B cell (primary cell): ENCODE data around the gene LYRM2. TPM values are rescaled to one million over a fixed set of nuclear protein-coding genes. Genes with fewer than 3 reads are reported as not detected.

Source experiments
- ATAC-seq: fragments of 200-7000 bp; cut with Tn5 transposase; one replicate; pipeline ENCODE4 v1.10.0; 2021; ENCODE audit warnings: low read depth, mild to moderate bottlenecking, moderate number of reproducible peaks, moderate library complexity
- CTCF ChIA-PET: fragments of 350-600 bp; sonication (Branson Sonifier 250); formaldehyde crosslinking; loops from one replicate; lab custom pipeline; 2021; ENCODE audit warnings: antibody characterized with exemption, inconsistent platforms; lab: Charles Lee
- POLR2A ChIA-PET: fragments of 350-600 bp; sonication (Branson Sonifier 250); formaldehyde crosslinking; loops from one replicate; lab custom pipeline; 2021; ENCODE audit warnings: antibody characterized with exemption; lab: Charles Lee
- DNase-seq: peaks from one replicate; pipeline ENCODE4 v3.0.0; 2013
- H2AFZ ChIP-seq: 2 replicates; pipeline ENCODE4 v1.6.1; 2012; ENCODE audit warnings: mild to moderate bottlenecking, low read depth, low read length; ENCODE audit not compliant: insufficient read depth, poor library complexity, severe bottlenecking
- H3K27ac ChIP-seq, 2 donors: 1 replicate in 1 of 2; 2 replicates in 1 of 2; pipeline ENCODE4 v1.5.1; 2012 to 2013; ENCODE audit warnings: low read length in 2 of 2, mild to moderate bottlenecking in 2 of 2, moderate library complexity in 1 of 2
- H3K27me3 ChIP-seq, 4 experiments: fragments of 200-600 bp in 1 of 4; sonication (generic) in 1 of 4; replicated peaks in 1 of 4; 1 replicate in 2 of 4; 2 replicates in 2 of 4; pipeline versions ENCODE4 v1.6.1 to v1.7.0; 2013 to 2016; ENCODE audit warnings: low read length in 3 of 4, mild to moderate bottlenecking in 2 of 4, mixed read lengths in 1 of 4, moderate library complexity in 1 of 4; ENCODE audit not compliant: insufficient read depth in 4 of 4, control insufficient read depth in 3 of 4; ENCODE audit errors: control extremely low read depth in 1 of 4
- H3K36me3 ChIP-seq, 2 experiments: replicated peaks in 1 of 2; 1 replicate in 1 of 2; 2 replicates in 1 of 2; pipeline versions ENCODE4 v1.6.1 to v1.7.1; 2013; ENCODE audit warnings: low read length in 1 of 2; ENCODE audit not compliant: insufficient read depth in 2 of 2, control insufficient read depth in 1 of 2; ENCODE audit errors: control extremely low read depth in 1 of 2, extremely low read depth in 1 of 2
- H3K4me1 ChIP-seq, 2 donors: fragments of 200-600 bp in 1 of 2; sonication (generic) in 1 of 2; 1 replicate in 1 of 2; 2 replicates in 1 of 2; pipeline versions ENCODE4 v1.5.1 to v1.6.1; 2013 to 2017; ENCODE audit warnings: low read length in 2 of 2; ENCODE audit not compliant: control insufficient read depth in 2 of 2, insufficient read depth in 2 of 2
- H3K4me2 ChIP-seq: replicated peaks from 2 replicates; pipeline ENCODE3; 2012; ENCODE audit warnings: mild to moderate bottlenecking, low read depth, low read length; ENCODE audit not compliant: poor library complexity, severe bottlenecking
- H3K4me3 ChIP-seq, 5 experiments: fragments of 200-600 bp in 1 of 5; sonication (generic) in 1 of 5; 1 replicate in 3 of 5; 2 replicates in 2 of 5; pipeline versions ENCODE4 v1.5.1 to v1.7.0; 2011 to 2016; ENCODE audit warnings: low read length in 4 of 5, mild to moderate bottlenecking in 4 of 5, low read depth in 2 of 5, control low read depth in 1 of 5, moderate library complexity in 1 of 5; ENCODE audit not compliant: insufficient read depth in 1 of 5; ENCODE audit errors: control extremely low read depth in 1 of 5, extremely low read depth in 1 of 5
- H3K79me2 ChIP-seq: fragments of 200-600 bp; sonication (generic); one replicate; pipeline ENCODE4 v1.6.0; 2016; ENCODE audit warnings: low read length; ENCODE audit not compliant: control insufficient read depth, insufficient read depth
- H3K9ac ChIP-seq: fragments of 200-600 bp; sonication (generic); 2 replicates; pipeline ENCODE4 v1.6.1; 2017; ENCODE audit warnings: mild to moderate bottlenecking, low read length, moderate library complexity
- H3K9me3 ChIP-seq, 3 donors: one replicate each; pipeline versions ENCODE4 v1.6.1 to v1.7.1; 2013; ENCODE audit warnings: low read length in 2 of 3; ENCODE audit not compliant: control insufficient read depth in 2 of 3, insufficient read depth in 1 of 3; ENCODE audit errors: control extremely low read depth in 1 of 3
- H4K20me1 ChIP-seq: 2 replicates; pipeline ENCODE4 v1.6.0; 2012; ENCODE audit warnings: mild to moderate bottlenecking, low read length; ENCODE audit not compliant: insufficient read depth, control insufficient read depth, poor library complexity, severe bottlenecking
- H3K27ac Mint-ChIP-seq: one replicate; pipeline ENCODE4 v1.8.0; 2021; ENCODE audit warnings: mixed read lengths
- H3K27me3 Mint-ChIP-seq: one replicate; pipeline ENCODE4 v1.8.0; 2021; ENCODE audit warnings: mixed read lengths
- H3K4me1 Mint-ChIP-seq: one replicate; pipeline ENCODE4 v1.8.0; 2021; ENCODE audit warnings: mixed read lengths
- H3K4me3 Mint-ChIP-seq: one replicate; pipeline ENCODE4 v1.8.0; 2021; ENCODE audit warnings: mixed read lengths
- H3K9me3 Mint-ChIP-seq: one replicate; pipeline ENCODE4 v1.8.0; 2022; ENCODE audit warnings: mixed read lengths; ENCODE audit not compliant: insufficient read depth
- CTCF ChIP-seq: fragments of 200-600 bp; IDR thresholded peaks from one replicate; pipeline ENCODE4 v1.8.0; 2022; ENCODE audit warnings: antibody characterized with exemption, mild to moderate bottlenecking
- EZH2 ChIP-seq: IDR thresholded peaks from 2 replicates; pipeline ENCODE4 v1.6.1; 2012; ENCODE audit warnings: borderline replicate concordance, low read depth, mild to moderate bottlenecking, moderate library complexity, low read length; ENCODE audit not compliant: insufficient read depth, poor library complexity, severe bottlenecking
- WGBS: methylation state at CpG from one replicate; pipeline ENCODE4 v1.1.5; 2013; ENCODE audit warnings: missing lambda C conversion rate; ENCODE audit not compliant: insufficient coverage; 5-methylcytosine and 5-hydroxymethylcytosine counted together
- intact Hi-C: fragments of 100-400 bp; cut with micrococcal nuclease; formaldehyde crosslinking; loops from one replicate; pipeline ENCODE4 v1.10.0; 2022
- polyA plus RNA-seq: library from polyadenylated mRNA; depleted of rRNA; stranded (reverse); fragments of >200 nt; gene quantifications from 2 replicates; pipeline ENCODE4 v1.2.3, GENCODE V29; 2012
- total RNA-seq, 2 donors: library from RNA; stranded (reverse); fragments of 120-200 nt in 1 of 2; gene quantifications; 1 replicate in 1 of 2; 2 replicates in 1 of 2; pipeline versions ENCODE4 v1.2.3 to v1.2.4, GENCODE V29; 2013 to 2022

Gene LYRM2
- total and polyA plus RNA-seq, 2 donors (not counting 1 experiment from before 2014, with no cell fraction given): 17.6 to 33.7 TPM

- CTCF ChIA-PET: no interaction called here
Measured at GRCh38 chr6:89660981-89661380, 22.4 kb upstream of the LYRM2 start.

More at GRCh38 chr6:89660981-89661380, 22.4 kb upstream of the LYRM2 start:
- H3K27me3 Mint-ChIP-seq: no peaks in the 10 kb centered on the region
- H3K4me3 Mint-ChIP-seq: no peak overlapping the region
- no peaks in the 10 kb centered on the region for H3K9me3 Mint-ChIP-seq
- Histone ChIP-seq H3K4me3 (no peak overlapping the region), H3K79me2 (no peaks in the 10 kb centered on the region), H3K27me3 (no peaks in the 10 kb centered on the region), H2AFZ (no peak overlapping the region), H3K4me1 (no peaks in the 10 kb centered on the region), H4K20me1 (no peaks in the 10 kb centered on the region), H3K9ac (no peak overlapping the region), H3K4me2 (no peak overlapping the region), H3K36me3 (peaks cover 12 to 77% of the 10 kb centered on the region in 2 experiments), H3K27ac (no peak overlapping the region), H3K9me3 (no peaks in the 10 kb centered on the region)
- POLR2A ChIA-PET: interaction anchor here (0.5 kb wide), 1 partner anchor 213 kb away, joined by 4 read pairs; no protein-coding TSS in a partner anchor
- no peak for ATAC-seq
- WGBS: 96% methylated on average over 2 of the region's 4 CpGs
- H3K27ac Mint-ChIP-seq: no peak overlapping the region
- no peaks in the 10 kb centered on the region for H3K4me1 Mint-ChIP-seq
- intact Hi-C loops: no loop called here
- TF ChIP-seq CTCF (no peak), EZH2 (no peak)
- DNase-seq: no peak
